Activated CD4-positive, alpha-beta T cell treated with anti-CD3 and anti-CD28 coated beads, Interleukin-2, Interleukin-6, amounts not matched to agents 100 ng/mL and 50 ng/mL, durations not matched to agents 16 hours and 8 hours (primary cell): Measurements from ENCODE around the gene NFE2L3.
"Not testable (repeated sequence)": the region's sequence is repeated elsewhere in the genome, so short reads cannot be mapped to it uniquely, and the experiment has no call there.

ENCODE experiments used
- DNase-seq: peaks from one replicate; pipeline ENCODE4 v3.0.0-alpha.2; 2020

Gene NFE2L3

DNA sequence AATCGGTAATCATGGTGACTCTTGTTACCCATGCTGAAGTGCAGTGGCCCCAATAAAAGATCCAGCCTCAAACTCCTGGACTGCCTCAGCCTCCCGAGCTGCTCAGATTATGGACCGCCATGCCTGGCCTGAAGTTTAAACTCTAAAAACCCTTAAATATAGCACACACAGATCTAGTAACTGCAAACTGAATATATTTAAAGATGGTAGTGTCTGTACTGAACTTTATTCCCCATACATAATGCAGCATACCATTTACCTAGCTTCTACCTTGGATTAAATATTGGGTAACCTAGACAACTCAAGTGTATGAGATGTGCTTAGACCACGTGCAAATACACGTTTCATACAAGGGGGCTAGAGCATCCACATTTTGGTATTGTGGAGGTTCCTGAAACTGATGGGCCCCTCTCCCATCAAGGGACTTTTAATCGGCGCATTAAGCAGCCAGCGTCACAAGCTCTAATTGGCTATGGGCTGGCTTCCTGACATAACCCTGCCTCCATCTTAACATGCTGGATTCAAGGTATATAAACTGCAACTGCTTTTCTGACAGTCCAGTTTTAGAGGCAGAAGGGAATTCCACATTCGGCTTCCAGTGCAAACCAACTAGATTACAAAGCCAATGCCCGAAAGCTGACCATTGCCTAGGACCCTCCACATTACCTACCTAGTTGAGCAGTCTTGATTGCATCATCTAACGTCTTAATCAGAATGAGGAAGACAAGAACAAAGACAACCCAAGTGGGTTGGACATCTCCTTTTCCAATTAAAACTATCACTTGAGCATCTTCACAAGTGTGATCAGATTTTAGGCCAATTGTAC lies 35.6 kb downstream of the NFE2L3 start:
- DNase-seq, result peak; percentile 28

DNA sequence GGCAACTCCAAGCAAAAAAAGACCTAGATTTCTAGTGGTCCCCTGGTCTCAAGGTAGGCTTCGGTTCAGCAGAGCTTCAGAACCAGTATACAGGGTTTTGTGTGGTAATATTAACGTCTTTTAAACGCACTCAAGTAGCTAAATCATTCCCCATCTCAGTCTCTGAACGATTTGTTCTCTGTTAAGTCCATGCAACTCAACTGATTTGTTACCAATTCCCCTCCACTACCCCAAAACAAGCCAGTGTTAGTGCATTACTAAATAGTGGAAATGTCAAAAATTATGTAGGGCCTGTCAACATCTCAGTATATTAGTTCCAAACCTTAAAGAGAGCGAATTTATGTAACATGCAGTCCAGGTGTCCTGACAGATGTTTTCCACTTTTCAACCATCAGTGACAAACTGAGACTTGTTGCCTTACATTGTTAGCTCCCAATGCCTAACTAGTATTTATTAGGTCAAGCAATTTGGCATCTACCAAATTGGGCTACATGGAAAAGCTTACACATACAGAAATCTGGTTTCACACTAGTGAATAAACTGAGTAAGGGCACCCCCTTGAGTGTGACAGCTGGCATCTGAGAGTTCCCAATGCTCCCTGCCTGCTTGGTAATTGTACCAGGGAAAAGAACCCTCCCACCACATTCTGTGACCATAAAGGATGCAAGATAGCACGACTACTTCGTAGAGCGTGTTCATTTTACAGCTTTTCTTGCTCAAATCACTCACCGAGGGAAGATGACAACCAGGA lies 36.4 kb downstream of the NFE2L3 start:
- peak; percentile 24 for DNase-seq

DNA sequence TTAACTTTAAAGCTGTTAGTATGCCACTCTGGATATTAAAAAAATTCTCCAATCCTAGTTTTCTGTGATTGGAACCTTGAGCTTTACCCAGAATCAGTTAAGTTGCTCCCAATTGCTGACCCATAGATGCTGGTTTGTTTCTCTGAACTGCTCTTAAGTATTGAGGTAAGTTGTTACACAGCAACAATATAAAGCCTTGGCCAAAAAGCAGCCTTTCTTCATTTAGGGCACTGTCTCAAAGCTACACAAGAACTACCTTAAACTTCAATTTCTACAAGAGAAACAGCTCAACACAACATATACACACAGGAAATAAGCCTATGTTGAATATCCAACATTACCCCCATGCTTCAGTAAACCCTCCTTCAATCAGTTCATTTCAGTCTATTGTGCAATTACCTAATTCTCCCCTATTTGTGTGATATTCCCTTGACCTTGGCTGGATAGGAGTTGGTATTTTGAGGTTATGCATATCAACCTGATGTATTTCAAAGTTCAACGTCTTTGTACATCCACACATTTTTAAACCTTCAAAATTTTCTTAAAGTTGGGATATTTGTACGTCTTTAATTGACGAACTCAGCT lies 37.1 kb downstream of the NFE2L3 start:
- no peak for DNase-seq

DNA sequence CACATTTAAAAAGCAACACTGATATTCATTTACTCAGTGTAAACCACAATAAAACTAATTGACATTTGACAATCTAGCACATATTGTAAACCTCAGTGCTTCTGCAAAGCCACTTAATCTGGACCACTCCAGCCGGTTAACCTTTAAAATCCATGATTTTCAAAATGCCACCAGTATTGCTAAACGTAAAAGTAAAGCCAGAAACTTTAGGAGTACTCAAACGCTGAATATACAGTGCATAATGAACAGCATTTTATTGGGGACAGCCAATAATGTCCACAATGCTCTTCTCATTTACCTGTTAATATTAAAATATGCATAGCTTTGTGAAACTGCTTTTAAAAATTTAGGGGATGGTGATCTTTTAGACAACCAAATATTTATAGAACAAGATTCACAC lies 37.7 kb downstream of the NFE2L3 start:
- DNase-seq, result no peak

DNA sequence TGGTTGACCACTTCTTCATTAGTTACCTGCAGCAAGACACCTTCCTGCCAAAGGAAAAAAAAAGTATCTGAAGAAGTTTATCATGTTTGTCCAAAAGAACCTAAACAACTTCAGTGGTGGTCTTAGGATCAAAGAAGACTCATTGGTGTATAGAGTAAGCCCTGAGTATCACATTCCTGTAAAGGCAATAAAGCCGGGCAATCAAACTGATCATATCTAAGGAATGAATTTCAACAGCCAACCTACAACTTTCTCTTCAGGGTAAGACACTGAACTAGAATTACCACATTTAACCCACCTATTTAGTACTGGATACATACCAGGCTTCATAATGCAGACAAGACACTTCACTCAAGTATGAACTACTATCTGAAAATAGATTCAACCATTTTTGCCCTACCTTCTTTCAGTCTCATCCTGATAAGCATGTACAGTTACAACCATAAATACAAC lies 38.4 kb downstream of the NFE2L3 start:
- no peak for DNase-seq

DNA sequence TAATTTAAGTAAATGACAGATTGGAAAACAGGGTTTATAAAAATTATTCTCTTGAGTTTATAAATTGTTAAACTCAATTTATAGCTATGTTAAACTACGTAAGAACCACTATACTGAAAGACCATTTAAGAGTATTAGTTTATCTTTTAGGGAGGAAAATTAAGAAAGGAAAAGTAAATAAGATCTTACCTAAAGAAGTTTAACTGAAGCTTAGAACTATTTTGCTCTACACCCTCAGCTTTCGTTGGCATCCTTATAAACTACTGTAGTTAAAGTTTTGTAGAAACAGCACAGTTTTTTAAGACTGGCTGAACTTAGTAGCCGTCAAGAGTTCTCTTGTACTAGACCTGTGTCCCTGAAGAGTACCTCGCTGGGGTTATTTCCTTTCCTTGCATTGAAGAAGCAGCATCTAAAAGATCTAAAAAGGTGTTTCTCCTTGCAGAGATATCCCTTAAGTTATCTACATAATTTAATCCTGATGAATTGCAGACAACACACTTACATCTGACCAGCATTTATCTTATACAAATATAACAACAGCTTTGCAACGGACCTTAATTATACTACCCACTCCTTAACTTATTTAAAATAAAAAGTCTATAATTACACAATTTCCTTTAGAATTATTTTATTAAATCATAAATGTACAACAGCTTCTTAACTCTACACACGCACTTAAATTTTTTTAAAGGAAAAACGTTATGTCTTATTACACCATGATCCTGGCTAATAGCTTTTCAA lies 39.4 kb downstream of the NFE2L3 start:
- DNase-seq, result no peak

DNA sequence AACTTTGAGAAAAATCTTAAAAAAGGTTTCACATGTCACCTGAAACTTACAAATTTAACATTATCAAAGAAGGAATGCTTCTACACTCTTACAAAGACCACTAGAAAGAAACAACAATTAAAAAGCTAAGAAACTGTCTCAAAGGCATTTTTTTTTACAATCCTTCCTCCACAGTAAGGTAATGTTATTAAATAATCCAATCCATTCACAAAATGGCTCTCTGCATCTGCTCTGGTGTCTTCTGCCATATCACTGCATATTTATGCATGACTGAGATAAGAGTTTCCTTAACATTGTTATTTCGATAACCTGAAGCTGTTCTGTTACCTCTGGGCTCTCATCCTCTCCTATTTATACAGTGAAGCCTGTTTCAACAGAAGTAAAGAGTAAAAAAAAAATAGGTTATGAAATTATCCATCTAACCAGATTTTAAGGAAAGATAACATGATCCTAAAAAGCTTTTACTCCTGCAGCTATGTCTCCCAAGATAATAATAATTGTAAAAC lies 40.0 kb downstream of the NFE2L3 start:
- DNase-seq, result no peak

DNA sequence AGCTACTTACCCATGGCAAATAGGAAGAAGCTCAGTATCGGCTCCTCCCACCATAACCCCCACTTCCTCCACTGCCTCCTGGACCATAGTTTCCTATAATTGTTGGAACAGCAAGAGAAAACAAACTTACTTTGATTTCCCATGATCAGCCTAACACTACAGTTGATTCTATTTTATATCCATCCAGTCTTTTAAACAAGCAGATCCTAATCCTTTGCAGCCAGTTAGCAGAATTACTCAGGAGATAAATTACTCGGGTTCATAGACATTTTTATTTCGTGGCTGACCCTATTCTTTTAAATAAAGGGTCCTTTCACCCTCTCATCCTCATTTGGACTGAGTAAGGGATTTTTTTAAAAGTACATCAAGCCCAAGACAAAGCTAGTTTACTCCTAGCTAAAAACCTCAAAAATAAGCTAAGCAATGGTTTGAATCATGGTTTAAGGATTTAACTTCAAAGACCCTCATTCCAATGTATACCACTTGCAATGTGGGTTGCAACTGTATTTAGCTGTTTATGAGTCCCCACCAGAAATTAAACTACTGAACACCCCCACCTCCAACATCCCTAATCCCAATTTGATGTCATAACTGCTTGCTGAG lies 40.6 kb downstream of the NFE2L3 start:
- no peak for DNase-seq

DNA sequence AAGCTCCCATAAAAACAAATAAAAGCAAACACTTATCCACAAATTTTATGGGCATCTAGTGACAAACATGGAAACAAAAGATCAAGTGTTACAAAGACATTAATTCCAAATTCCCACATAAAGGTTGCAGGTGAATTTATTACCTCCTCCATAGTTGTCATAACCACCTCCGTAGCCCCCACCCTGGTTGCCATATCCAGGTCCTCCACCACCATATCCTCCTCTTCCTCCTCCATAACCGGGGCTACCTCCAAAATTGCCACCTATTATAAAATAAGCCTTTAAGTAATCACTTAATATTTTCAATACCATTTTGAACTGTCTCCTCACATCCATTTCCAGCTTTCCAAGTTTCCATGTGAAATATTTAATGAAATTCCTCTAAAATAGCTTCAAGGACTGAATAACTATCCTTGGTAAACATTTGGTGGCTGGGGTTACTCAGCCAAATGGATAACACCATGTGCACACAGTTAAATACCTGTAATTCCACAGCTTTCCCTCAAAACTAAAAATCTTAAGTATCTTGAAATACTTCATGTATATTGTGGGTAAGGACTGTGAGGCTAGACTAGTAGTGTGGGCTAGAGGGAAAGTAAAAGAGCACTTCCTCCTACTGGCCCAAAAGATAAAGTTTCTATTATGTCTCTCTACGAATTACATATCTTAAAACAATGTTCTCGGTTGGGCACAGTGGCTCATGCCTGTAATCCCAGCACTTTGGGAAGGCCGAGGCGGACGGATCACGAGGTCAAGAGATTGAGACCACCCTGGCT lies 41.6 kb downstream of the NFE2L3 start:
- DNase-seq, result no peak

DNA sequence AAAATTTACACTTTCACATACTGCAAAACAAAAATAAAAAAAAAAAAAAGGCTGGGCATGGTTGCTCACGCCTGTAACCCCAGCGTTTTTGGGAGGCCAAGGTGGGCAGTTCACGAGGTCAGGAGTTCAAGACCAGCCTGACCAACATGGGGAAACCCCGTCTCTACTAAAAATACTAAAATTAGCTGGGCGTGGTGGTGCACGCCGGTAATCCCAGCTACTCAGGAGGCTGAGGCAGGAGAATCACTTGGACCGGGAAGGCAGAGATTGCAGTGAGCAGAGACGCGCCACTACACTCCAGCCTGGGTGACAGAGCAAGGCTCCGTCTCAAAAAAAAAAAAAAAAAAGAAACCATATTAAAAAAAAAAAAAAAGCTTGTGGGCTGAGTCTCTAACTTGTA lies 42.8 kb downstream of the NFE2L3 start:
- not testable (repeated sequence) for DNase-seq

DNA sequence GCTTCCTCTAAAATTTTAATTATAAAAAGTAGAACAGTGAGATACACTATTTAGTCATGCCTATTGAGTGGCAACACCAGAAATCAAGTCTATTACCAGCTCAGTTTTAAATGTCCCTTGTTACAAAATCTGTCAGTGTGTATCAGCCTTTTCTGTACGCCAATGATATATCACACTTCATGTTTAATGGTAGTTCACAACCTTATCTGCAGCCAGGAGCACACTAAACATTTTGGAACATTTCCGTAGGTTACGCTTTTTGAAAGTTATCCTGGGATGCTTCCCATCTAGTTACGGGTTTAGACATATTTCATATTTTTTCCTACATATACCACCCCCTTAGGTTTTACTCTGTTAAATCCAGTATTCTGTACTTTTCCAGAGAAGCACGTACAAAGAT lies 43.2 kb downstream of the NFE2L3 start:
- no peak for DNase-seq

DNA sequence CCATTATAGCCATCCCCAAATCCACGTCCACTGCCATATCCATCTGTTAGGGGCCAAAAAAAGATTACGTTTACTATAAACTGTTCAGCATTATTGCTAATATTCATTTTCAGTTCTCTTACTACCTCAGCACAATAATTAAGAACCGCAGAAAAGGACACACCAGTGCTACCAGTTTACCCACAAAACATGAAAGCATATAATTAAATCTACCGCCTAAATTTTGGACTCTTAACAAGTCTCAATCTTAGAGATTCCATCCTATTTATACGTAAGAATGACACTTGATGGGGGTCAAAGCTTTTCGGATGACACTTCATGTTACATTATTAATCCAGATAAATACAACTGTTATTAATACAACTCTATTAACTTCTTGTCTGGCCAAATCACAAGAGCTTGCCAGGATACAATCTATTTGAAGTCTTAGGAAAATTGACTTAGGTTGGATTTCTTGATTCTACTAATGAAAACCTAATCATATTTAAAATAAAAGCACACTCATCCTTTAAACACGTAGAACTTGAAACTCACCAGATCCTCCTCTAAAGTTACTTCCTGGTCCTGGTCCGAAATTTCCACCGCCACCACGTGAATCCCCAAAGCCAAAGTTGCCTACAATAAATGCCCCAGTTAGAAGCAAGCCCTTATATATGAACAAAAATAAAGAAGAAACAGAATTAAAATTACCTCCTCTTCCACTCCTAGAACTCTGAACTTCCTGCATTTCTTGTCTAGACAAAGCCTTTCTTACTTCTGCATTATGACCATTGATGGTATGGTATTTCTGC lies 44.1 kb downstream of the NFE2L3 start:
- no peak for DNase-seq

DNA sequence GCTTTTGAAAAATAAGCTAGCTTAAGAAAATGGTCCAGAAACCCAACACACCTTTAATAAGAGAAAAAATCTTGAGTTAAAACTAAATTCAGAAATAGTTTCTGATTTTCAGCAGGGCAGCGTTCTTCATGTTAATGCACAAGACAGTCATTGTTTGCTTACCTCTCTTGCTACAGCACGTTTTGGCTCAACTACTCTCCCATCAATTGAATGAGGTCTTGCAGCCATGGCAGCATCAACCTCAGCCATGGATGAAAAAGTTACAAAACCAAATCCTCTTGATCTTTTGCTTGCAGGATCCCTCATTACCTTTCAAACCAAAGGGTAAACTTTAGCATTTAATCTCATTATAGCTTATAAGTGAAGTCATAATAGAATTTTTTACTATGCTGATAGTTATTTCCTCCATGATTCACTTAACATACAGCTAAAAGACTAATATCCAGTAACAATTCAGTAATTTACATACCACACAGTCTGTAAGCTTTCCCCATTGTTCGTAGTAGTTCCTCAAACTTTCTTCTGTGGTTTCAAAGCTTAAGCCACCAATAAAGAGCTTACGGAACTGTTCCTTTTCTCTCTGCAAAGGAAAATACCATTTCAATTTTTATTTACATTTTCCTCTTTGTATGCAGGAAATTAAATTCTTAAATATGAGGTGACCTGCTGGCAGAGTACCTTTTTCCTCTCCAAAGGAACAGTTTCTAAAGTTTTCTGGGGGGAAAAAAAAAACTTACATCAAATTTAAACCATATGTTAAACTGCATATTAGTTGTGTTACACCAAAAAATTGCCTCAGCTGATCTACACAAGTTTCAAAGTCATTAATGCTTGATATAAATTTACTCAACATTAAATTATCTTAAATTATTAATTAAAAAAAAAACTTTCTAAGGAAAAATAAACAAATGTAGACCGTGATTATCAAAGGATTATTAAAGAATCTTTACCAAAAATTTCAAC lies 45.4 kb downstream of the NFE2L3 start:
- no peak for DNase-seq

DNA sequence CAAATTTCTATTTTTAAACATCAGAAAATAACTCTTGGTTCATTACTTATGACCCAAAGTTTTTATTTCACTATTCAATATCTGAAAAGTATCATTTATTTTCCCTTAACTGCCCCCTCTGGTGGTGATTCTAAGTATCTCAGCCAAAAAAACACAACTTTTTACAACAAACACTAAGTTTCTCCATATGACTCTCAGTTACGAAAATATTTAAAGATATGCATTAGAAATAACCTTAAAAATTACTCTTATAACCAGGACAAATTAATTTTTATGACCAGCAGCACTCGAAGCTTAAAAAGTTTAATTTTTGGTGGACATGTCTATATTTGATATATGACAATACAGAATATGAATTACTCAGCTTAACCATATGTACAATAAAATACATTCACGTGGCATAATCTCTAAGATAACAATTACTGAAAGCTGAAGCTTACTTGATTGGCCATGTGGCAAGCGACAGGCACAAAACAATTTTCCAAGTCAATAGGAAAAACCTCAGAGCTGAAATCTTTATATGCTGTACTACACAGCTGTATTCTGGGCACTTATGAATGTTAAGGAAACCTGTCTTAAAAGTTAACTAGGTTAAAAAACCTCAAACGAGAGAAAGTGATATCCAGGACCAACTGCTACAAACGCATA lies 46.3 kb downstream of the NFE2L3 start:
- peak; percentile 62 for DNase-seq

DNA sequence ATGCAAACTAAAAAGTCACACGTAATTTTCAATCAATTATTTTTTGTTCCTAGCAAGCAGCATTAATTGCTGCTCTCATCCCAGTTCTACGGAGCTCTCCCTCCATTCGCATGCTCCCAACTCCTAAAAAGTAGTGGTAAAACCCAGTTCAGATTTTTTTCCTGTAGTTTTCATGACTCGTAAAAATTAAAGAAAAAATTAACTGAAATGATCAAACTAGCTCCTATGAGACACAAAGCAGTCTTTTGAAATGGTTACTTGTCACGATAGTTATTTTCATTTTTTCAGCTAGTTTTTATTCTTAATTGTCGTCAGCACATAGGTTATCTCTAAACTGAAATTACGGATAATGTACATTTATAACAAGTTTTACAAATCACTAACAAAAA lies 46.8 kb downstream of the NFE2L3 start:
- DNase-seq, result no peak

DNA sequence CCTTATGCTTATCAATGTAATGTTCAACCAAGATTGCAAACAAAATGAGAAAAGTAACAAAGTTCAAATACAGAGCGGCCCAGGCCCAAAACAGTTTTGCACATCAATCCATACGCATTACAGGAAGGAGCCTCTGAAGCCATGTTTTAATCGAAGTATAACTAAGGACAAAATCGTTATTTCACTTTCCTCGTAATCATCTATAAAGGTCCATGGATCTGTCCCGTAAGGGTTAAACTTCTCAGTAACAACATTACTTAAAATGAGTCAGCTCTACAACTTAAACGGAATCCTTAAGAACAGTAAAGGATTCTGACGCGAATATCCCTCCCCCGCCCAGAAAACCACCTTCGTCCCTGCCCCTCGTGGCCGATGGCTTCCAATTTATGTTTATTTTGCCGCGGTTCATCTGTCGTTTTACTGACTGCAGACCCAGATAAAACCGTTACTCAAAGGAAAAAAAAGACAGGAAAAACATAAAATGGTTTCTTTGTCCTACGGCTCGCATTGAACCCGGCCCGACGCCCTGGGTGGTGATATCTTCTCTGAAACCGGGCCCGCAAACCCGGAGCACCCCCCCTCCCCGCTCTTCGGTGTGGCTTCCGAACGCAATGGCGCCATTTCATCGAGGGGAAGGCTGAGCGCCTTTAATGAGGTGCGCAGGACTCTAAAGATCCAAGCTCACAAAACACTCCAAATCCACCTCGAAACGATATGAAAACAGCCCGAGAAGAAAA lies 47.5 kb downstream of the NFE2L3 start:
- peak; percentile 74 for DNase-seq

DNA sequence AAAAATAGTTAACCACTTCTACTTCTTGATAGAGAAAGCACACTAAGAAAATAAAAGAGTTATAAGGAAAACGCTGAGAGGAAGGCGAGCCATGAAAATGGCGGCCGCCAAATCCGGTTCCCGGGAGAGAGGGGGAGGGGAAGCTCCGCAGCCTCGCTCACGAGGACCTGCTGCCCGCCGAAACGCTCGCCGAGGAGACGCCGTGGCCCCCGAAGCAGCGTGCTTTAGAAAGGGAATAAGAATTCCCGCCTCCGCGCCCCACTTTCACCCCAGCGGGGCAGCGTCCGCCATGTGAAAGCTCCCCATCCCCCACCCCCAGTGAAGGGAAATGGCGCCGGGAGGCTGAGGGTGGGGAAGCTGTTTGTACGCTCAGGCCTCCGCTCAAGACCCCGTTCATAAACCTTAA lies 48.0 kb downstream of the NFE2L3 start:
- peak; percentile 82 for DNase-seq
